Measurements from ENCODE around the gene ARF3. TPM values are rescaled to one million over a fixed set of nuclear protein-coding genes. Genes with fewer than 3 reads are reported as not detected.

The ARF3 gene
- total and polyA plus RNA-seq, 2 donors (not counting 1 experiment from before 2014, with no cell fraction given): 31.7 to 77.5 TPM

- no peaks in the 10 kb centered on the region for H3K9me3 ChIP-seq (ENCODE audit: control extremely low read depth in 1 of 3, control insufficient read depth in 2 of 3, insufficient read depth in 1 of 3, low read length in 2 of 3)
- H3K4me2 ChIP-seq (replicated peaks; ENCODE audit: low read depth, low read length, poor library complexity, severe bottlenecking): no peak overlapping the region
- Mint-ChIP-seq H3K9me3 (ENCODE audit: insufficient read depth) (no peaks in the 10 kb centered on the region), H3K27me3 (peaks cover 12% of the 10 kb centered on the region), H3K4me3 (no peak overlapping the region), H3K4me1 (peaks cover 5% of the 10 kb centered on the region), H3K27ac (no peak overlapping the region)
- no peak overlapping the region for H3K27ac ChIP-seq (ENCODE audit: low read length in 2 of 2)
- H3K27me3 ChIP-seq (replicated peaks in 1 of 4; ENCODE audit: control extremely low read depth in 1 of 4, control insufficient read depth in 3 of 4, insufficient read depth in 4 of 4, low read length in 3 of 4): peaks cover 0 to 5% (median under 1%) of the 10 kb centered on the region in 4 experiments
- no peaks in the 10 kb centered on the region for H4K20me1 ChIP-seq (ENCODE audit: control insufficient read depth, insufficient read depth, low read length, poor library complexity, severe bottlenecking)
- no CpG with 5 or more reads among the region's 2 CpGs for WGBS (ENCODE audit: insufficient coverage)
- no peaks in the 10 kb centered on the region for H3K36me3 ChIP-seq (replicated peaks in 1 of 2; ENCODE audit: control extremely low read depth in 1 of 2, control insufficient read depth in 1 of 2, extremely low read depth in 1 of 2, insufficient read depth in 2 of 2, low read length in 1 of 2)
- ATAC-seq (ENCODE audit: low read depth) (no peak), DNase-seq (no peak)
- no peaks in the 10 kb centered on the region for H3K79me2 ChIP-seq (ENCODE audit: control insufficient read depth, insufficient read depth, low read length)
- TF ChIP-seq CTCF (IDR thresholded peaks at IDR 0.05): no peak
- TF ChIP-seq EZH2 (IDR thresholded peaks at IDR 0.05; ENCODE audit: borderline replicate concordance, insufficient read depth, low read depth, low read length, poor library complexity, severe bottlenecking): no peak
- H2AFZ ChIP-seq (ENCODE audit: insufficient read depth, low read depth, low read length, poor library complexity, severe bottlenecking): no peak overlapping the region
- H3K4me3 ChIP-seq (ENCODE audit: control extremely low read depth in 1 of 5, extremely low read depth in 1 of 5, insufficient read depth in 1 of 5, low read depth in 2 of 5, low read length in 4 of 5): no peak overlapping the region
- CTCF ChIA-PET: interaction anchor here (1.2 to 4.0 kb wide), 2 partner anchors 9 to 47 kb away, joined by 4 to 24 read pairs; no protein-coding TSS in a partner anchor
- intact Hi-C loops (cut with micrococcal nuclease): loop anchor here (5.0 kb wide), 1 partner anchor 38 kb away; no protein-coding TSS in a partner anchor
- POLR2A ChIA-PET: interaction anchor here (0.6 kb wide), 1 partner anchor 58 kb away, joined by 3 read pairs; the partner anchor contains the start of gene ARF3
- no peak overlapping the region for H3K9ac ChIP-seq (ENCODE audit: low read length)
- H3K4me1 ChIP-seq (ENCODE audit: control insufficient read depth in 2 of 2, insufficient read depth in 2 of 2, low read length in 2 of 2): peaks cover 11 to 12% of the 10 kb centered on the region in 2 donors
Measured at GRCh38 chr12:48899651-48900050, 57.6 kb downstream of the ARF3 start.

GRCh38 chr12:48894271-48894670 is 63.0 kb downstream of the ARF3 start:
- no peak for ATAC-seq (ENCODE audit: low read depth)
- intact Hi-C loops (cut with micrococcal nuclease): loop anchor here (5.0 kb wide), 1 partner anchor 142 kb away; no protein-coding TSS in a partner anchor
- Histone ChIP-seq H3K79me2 (ENCODE audit: control insufficient read depth, insufficient read depth, low read length) (no peaks in the 10 kb centered on the region), H3K4me1 (ENCODE audit: control insufficient read depth in 2 of 2, insufficient read depth in 2 of 2, low read length in 2 of 2) (peaks cover 8% of the 10 kb centered on the region in 2 donors), H4K20me1 (ENCODE audit: control insufficient read depth, insufficient read depth, low read length, poor library complexity, severe bottlenecking) (no peaks in the 10 kb centered on the region), H3K27me3 (replicated peaks in 1 of 4; ENCODE audit: control extremely low read depth in 1 of 4, control insufficient read depth in 3 of 4, insufficient read depth in 4 of 4, low read length in 3 of 4) (peaks cover 0 to 18% (median 7%) of the 10 kb centered on the region in 4 experiments), H3K4me3 (ENCODE audit: control extremely low read depth in 1 of 5, extremely low read depth in 1 of 5, insufficient read depth in 1 of 5, low read depth in 2 of 5, low read length in 4 of 5) (no peak overlapping the region), H3K4me2 (replicated peaks; ENCODE audit: low read depth, low read length, poor library complexity, severe bottlenecking) (no peak overlapping the region), H2AFZ (ENCODE audit: insufficient read depth, low read depth, low read length, poor library complexity, severe bottlenecking) (no peak overlapping the region), H3K9ac (ENCODE audit: low read length) (no peak overlapping the region), H3K9me3 (ENCODE audit: control extremely low read depth in 1 of 3, control insufficient read depth in 2 of 3, insufficient read depth in 1 of 3, low read length in 2 of 3) (no peaks in the 10 kb centered on the region), H3K27ac (ENCODE audit: low read length in 2 of 2) (no peak overlapping the region), H3K36me3 (replicated peaks in 1 of 2; ENCODE audit: control extremely low read depth in 1 of 2, control insufficient read depth in 1 of 2, extremely low read depth in 1 of 2, insufficient read depth in 2 of 2, low read length in 1 of 2) (no peaks in the 10 kb centered on the region)
- Mint-ChIP-seq H3K27me3 (peaks cover 17% of the 10 kb centered on the region), H3K4me1 (peaks cover 5% of the 10 kb centered on the region), H3K27ac (no peak overlapping the region), H3K4me3 (no peak overlapping the region), H3K9me3 (ENCODE audit: insufficient read depth) (no peaks in the 10 kb centered on the region)
- DNase-seq: no peak
- no peak for TF ChIP-seq CTCF (IDR thresholded peaks at IDR 0.05)
- TF ChIP-seq EZH2 (IDR thresholded peaks at IDR 0.05; ENCODE audit: borderline replicate concordance, insufficient read depth, low read depth, low read length, poor library complexity, severe bottlenecking): no peak
- CTCF ChIA-PET: interaction anchor here (0.7 to 2.6 kb wide), 4 partner anchors 17 to 42 kb away, joined by 3 to 15 read pairs (median 4); partner anchors contain the start of gene DDX23
- no CpG with 5 or more reads among the region's 1 CpG for WGBS (ENCODE audit: insufficient coverage)
- POLR2A ChIA-PET: no interaction called here
